H4 (cell line): ENCODE data around the gene LYZL1. TPM values are rescaled to one million over a fixed set of nuclear protein-coding genes. Genes with fewer than 3 reads are reported as not detected.
"Not testable (repeated sequence)": the region's sequence is repeated elsewhere in the genome, so short reads cannot be mapped to it uniquely, and the experiment has no call there.

Source experiments
- DNase-seq: peaks from one replicate; pipeline ENCODE4 v3.0.0-alpha.2; 2015; ENCODE audit warnings: low spot score
- total RNA-seq: library from RNA; depleted of rRNA; stranded (reverse); fragments of >200 nt; shearing (Covaris generic); gene quantifications from 2 replicates; pipeline ENCODE4 v1.2.3, GENCODE V29; 2014

Gene LYZL1
- total RNA-seq, 1 experiment from 2014 or later: not detected

DNA sequence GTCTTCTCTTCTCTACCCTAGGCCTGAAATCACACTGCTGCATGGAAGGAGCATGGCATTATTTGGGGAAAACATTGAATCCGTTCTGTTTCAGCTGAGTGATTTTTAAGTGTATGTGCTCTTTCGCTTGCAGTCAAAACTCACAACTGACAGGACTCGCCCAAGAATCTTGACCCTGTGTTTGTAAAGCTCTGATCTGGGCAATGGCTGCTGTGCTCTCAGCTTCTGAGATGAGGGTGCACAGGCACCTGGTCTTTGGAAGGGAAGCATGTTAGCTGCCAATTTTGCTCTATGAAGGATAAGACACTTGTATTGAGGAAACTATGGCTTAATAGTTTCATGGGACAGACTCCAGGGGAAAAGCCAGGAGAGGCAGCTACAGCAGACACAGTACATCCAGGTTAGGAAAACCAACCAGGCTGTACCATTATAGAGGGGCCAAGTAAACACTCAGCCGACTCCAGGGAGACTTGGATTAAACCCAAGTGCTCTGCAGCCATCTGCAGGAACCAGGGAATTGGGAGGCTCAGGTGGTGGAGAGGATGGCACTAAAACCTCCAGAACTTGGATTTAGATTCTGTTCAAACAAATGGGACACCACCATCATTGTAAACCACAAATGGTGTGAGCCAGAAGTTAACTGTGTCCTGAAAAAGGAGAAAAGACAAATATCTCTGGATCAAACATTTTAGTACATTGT lies 43.3 kb downstream of the LYZL1 start:
- DNase-seq: no peak

DNA sequence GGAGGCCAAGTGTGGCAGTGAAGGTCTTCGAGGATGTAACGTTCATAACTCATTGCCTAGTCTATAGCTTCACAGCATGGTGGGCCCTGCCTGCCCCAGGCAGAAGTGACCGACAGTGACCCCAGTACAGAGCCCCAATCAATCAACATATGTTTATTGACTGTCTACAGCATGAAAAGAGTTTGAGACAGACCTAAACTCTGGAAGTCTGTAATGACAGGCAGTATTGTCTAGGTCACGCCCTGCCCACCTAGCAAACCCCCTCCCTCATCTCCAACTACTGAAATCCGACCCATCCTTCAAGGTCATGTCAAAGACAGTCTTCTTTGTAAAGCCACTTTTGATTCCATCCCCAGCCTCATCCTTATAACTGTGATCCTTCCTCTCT lies 43.9 kb downstream of the LYZL1 start:
- DNase-seq: no peak

DNA sequence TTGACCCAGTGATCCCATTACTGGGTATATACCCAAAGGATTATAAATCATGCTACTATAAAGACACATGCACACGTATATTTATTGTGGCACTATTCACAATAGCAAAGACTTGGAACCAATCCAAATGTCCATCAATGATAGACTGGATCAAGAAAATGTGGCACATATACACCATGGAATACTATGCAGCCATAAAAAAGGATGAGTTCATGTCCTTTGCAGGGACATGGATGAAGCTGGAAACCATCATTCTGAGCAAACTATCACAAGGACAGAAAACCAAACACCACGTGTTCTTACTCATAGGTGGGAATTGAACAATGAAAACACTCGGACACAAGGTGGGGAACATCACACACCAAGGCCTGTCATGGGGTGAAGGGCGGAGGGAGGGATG lies 48.7 kb downstream of the LYZL1 start:
- DNase-seq: not testable (repeated sequence)

DNA sequence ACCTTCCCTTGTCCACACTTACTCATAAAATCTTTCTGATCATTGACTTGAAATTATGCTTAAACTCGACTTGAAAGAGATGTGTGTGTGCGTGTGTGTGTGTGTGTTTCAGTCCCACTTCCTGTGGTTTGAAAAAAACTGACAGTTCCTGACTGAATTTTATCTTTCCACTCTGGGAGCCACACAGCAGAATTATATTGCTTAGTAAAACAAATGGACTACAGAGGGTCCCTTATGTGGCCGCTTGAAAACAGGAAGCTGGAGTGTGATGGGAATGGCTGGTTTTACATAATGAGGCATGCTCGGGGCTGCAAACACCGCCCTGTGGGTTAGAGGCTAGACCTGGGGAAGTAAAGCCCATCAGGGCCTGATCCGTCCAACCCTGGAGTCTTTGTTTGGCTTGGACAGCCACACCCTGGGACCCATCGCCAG lies 54.8 kb downstream of the LYZL1 start:
- no peak for DNase-seq

DNA sequence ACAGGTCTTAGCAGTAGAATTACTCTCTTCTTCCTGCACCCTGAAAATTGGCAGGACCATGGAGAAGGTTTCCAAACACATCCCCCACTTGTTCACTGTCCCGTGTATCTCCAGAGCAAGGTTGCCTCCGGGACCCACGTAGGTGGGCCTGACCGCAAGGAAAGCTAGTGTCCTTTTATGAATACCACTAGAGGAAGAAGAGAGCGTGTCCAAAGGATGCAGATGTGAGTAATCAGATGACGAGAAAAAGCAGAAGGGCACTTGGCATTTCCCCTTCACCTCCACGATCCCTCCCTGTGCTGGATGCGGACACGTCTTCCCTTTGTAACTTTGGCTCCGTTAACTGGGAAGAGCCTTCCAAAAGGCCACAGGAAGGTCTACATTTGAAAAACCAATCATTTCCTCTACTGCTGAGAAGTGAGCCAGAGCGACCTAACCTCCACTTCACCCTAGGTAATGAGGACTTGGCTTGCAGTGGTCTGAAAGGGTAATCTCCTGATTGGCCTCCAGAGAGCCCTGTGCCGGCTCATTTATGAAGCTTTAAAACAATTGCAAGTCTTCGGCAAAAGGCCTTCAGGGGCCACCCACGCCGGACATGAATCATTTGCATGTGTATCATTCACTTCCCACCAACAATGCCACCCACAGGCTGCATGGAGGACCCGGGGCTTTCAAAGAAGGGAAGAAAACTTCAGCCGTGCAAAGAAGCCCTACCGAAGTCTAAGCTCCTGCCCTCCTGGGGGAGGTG lies 55.4 kb downstream of the LYZL1 start:
- DNase-seq: peak; percentile 11

DNA sequence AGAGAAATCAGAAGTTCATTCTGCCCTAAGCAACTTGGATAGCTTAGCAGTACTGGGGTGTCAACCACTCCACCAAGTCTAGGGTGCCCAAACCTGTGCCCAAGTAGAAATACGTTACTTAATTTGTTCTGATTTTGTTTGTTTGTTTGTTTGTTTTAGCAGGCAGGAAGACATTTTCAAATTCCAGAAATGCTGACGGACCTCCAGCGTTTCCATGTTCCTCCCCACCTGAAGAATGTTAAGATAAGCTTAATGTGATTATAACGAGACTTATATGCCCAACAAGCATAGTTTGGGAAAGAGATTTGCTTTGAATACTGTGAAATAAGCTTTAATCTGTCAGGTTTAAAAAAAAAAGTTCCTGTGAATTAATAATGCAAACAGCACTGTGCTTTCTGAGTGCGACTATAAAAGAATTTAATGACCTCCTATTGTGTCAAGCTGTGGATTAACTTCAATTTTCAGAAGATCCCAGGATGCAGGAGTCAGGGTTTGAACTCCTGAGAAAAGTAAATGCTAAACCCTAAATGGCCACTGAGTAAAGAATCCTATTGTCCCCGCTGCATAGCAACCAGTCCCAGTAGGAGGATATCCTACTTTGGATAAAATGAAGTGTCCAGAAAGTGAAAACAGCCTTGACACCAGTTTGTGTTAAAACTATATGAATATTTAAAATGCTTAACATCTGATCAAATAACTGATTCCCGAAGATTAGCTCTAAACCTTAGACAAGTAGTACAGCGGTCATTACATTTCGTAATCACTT lies 56.5 kb downstream of the LYZL1 start:
- DNase-seq: no peak

GRCh38 chr10:29345910-29346209 lies 57.0 kb downstream of the LYZL1 start:
- no peak for DNase-seq

DNA sequence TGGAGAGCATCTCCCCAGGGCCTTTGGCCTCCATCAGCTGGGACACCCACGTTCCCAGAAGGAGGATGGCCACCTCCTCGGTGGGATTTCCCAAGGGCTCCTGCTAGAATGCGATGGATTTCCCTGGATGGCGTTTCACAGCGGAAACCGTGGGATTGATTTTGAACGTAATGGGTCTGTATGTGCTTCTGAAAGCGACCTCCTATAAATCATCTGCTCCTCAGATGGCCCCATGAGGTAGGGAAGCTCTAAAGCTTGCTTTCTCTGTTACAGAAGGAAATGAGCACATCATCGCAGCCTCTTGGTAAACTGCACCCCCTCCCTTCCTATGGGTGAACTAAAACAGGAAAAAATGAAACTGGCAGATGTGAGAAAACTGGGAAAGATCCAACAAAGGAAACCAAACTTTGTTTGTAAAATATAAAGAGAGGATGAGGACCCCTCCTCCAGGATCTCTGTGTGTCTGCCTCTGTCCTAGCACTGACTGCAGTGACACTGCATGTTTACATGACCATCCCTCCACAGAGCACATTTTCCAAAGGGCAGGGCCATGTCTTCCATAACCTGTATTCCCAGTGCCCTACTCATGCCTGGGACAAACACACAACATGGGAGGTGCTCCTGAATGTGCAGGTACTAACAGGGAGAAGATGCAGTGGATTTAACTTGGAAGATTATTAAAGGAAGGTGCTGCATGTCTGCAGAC lies 57.6 kb downstream of the LYZL1 start:
- no peak for DNase-seq

DNA sequence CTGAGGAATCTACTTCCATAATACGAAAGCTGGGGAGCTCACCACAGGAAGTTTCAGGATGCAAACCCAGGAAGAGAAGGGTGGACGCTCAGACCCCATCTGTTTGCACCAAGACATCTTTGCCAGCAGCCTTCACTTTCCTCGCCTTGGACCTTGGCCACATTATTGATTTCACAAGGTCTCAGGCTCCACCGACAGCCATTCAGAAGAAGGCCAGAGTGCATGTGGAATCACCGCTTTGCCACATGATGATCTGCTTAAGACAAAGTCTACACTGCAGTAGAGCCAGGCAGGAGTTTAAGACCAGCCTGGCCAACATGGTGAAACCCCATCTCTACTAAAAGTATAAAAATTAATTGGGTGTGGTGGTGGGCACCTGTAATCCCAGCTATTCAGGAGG lies 60.0 kb downstream of the LYZL1 start:
- DNase-seq: no peak

DNA sequence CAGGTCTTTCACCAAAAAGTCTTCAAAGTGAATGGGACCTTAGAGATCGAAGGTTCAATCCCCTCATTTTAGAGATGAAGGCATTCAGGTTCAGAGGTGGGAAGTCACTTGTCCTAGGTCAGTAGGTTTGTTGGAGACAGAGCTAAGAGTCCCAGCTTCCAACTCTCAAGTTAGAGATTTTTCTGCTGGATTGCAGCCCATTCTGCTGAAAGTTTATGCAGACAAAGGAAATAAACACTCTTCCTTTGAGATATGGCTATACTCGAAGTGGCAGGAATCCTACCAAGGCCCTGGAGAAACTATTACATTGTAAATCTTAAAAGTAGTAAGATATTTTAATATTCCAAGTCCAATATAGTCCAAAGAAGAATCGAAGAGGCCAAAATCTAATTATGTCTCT lies 64.4 kb downstream of the LYZL1 start:
- DNase-seq: no peak

DNA sequence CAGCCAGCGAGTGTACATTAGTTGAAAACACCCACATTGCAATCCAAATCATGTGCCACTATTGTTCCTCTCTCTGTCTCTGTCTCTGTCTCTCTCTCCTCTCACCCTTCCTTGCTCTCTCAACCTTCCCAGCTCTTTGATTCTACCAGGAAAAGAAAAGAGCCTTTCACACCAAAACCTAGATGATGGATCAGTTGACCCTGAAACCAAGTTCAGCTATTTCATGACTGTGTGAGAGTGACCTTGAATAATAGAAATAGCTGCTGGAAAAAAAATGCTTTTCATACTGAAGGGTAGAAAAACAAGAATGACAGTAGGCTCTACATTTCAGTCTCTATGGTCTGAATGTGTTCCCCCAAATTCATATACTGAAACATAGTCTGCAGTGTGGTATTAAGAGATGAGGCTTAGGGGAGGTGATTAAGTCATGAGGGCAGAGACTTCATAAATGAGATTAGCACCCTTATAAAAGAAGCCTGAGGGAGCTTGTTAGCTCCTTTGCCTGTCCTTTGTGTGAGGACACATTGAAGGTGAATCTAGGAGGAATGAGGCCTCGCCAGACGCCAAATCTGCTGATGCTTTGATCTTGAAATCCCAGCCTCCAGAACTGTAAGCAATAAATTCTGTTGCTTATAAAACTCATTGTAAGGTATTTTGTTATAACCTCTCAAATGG lies 65.2 kb downstream of the LYZL1 start:
- no peak for DNase-seq

GRCh38 chr10:29355411-29355991 lies 66.6 kb downstream of the LYZL1 start:
- DNase-seq: no peak

DNA sequence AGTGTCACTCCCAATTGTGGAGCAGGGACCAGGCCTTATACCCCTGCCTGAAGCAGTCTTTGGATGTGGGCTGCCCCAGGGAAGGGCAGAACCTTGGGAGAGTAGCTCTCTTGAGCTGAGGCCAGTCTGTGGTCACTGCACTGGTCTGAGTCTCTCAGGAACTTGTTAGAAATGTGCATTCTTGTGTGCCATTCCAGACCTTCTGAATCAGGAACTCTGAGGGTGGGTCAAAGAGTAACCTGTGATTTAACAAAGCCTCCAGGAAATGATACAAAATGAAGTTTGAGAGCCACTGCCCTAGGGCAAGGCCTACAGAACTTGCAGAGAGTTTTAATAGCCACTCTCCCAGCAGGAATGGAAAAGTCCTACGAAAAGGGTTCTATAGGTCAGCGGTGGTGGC lies 68.1 kb downstream of the LYZL1 start:
- DNase-seq: no peak

- no peak for DNase-seq
These were observed 69.2 kb downstream of the LYZL1 start for GRCh38 chr10:29358010-29358616.

- not testable (repeated sequence) for DNase-seq
These were observed 71.5 kb downstream of the LYZL1 start for GRCh38 chr10:29360215-29360853.
